SK-N-SH (cell line): Measurements from ENCODE around the gene MDK.

Experiments
- CTCF ChIP-seq: fragments of 200-600 bp; sonication (generic); IDR thresholded peaks from 2 replicates; pipeline ENCODE4 v1.6.1; 2017; ENCODE audit warnings: antibody characterized with exemption, mild to moderate bottlenecking, moderate library complexity
- JUND ChIP-seq: IDR thresholded peaks from 2 replicates; pipeline ENCODE4 v1.4.0; 2012
- RAD21 ChIP-seq: IDR thresholded peaks from 2 replicates; pipeline ENCODE4 v1.6.1; 2012; ENCODE audit warnings: mild to moderate bottlenecking, low read length
- TAF1 ChIP-seq: IDR thresholded peaks from 2 replicates; pipeline ENCODE4 v1.6.1; 2012; ENCODE audit warnings: low read depth, mild to moderate bottlenecking, low read length, moderate library complexity, borderline replicate concordance

GRCh38 chr11:46407635-46408034 is 26.2 kb downstream of the MDK start:
- TF ChIP-seq TAF1 (no peak), CTCF (no peak), RAD21 (no peak), JUND (no peak)
